K562 (cell line): Measurements from ENCODE around the gene TRPC4. TPM values are rescaled to one million over a fixed set of nuclear protein-coding genes. Genes with fewer than 3 reads are reported as not detected.

Experiments
- ATAC-seq: fragments of 200-7000 bp; cut with Tn5 transposase; 3 replicates; pipeline ENCODE4 v1.9.1; 2020; ENCODE audit warnings: moderate library complexity
- BruUV-seq: library from RNA; stranded (reverse); fragments of 400-500 nt; replicated peaks from 2 replicates; lab custom pipeline; 2021; lab: Mats Ljungman, UMichigan
- CTCF ChIA-PET: fragments of 300-600 bp; formaldehyde crosslinking; extraction: SDS; loops from one replicate; lab custom pipeline; 2021; ENCODE audit warnings: low intra/inter-chr PET ratio; lab: Yijun Ruan, JAX
- POLR2A ChIA-PET: fragments of 300-600, 350-650 bp; sonication (Branson Sonifier 250); formaldehyde crosslinking; extraction: SDS; loops from one replicate; lab custom pipeline; 2021; ENCODE audit warnings: antibody characterized with exemption, inconsistent platforms; lab: Yijun Ruan, JAX
- DNase-seq, 4 experiments: peaks; one replicate each; pipeline versions ENCODE4 v3.0.0 to v3.0.0-alpha.2; 2011 to 2018; ENCODE audit warnings: low spot score in 3 of 4, mixed read lengths in 3 of 4; ENCODE audit errors: extremely low read depth in 1 of 4
- FAIRE-seq: peaks from 2 replicates; lab custom pipeline; 2011; peaks lifted over from hg19 to GRCh38; lab: Jason Lieb, UNC
- H2AFZ ChIP-seq: 2 replicates; pipeline ENCODE4 v1.6.0; 2011; ENCODE audit warnings: low read depth, low read length, control low read depth, inconsistent platforms
- H3K27ac ChIP-seq: fragments of 200-600 bp; 3 replicates; pipeline ENCODE4 v1.8.0; 2011; ENCODE audit warnings: low read depth, mild to moderate bottlenecking, control low read depth, inconsistent platforms, low read length, moderate library complexity, mixed read lengths; ENCODE audit errors: extremely low read depth
- H3K27me3 ChIP-seq, 2 experiments: fragments of 300-600 bp in 1 of 2; 2 replicates in 1 of 2; 3 replicates in 1 of 2; pipeline versions ENCODE4 v1.6.0 to v1.8.0; 2011; ENCODE audit warnings: inconsistent platforms in 2 of 2, low read length in 2 of 2, mild to moderate bottlenecking in 1 of 2, mixed read lengths in 1 of 2, moderate library complexity in 1 of 2; ENCODE audit not compliant: control insufficient read depth in 2 of 2, insufficient read depth in 2 of 2
- H3K36me3 ChIP-seq: fragments of 300-600 bp; 3 replicates; pipeline ENCODE4 v1.8.0; 2011; ENCODE audit warnings: mild to moderate bottlenecking, low read length, inconsistent platforms; ENCODE audit not compliant: control insufficient read depth, insufficient read depth
- H3K4me1 ChIP-seq, 2 experiments: fragments of 200-600 bp in 1 of 2; replicated peaks in 1 of 2; 2 replicates in 1 of 2; 3 replicates in 1 of 2; pipeline versions ENCODE4 v1.5.1 to v1.8.0; 2011; ENCODE audit warnings: inconsistent platforms in 2 of 2, low read length in 2 of 2, mild to moderate bottlenecking in 1 of 2, mixed read lengths in 1 of 2, moderate library complexity in 1 of 2; ENCODE audit not compliant: control insufficient read depth in 2 of 2, insufficient read depth in 2 of 2
- H3K4me2 ChIP-seq: 2 replicates; pipeline ENCODE4 v1.6.1; 2011; ENCODE audit warnings: low read length, control low read depth, inconsistent platforms, mixed read lengths; ENCODE audit not compliant: insufficient read depth
- H3K4me3 ChIP-seq: fragments of 200-600 bp; sonication (generic), shearing (Covaris generic); 2 replicates; pipeline ENCODE4 v1.5.1; 2016; ENCODE audit warnings: control low read depth, inconsistent platforms
- H3K79me2 ChIP-seq: fragments of 200-600 bp; 3 replicates; pipeline ENCODE4 v1.8.0; 2011; ENCODE audit warnings: low read length, inconsistent platforms; ENCODE audit not compliant: control insufficient read depth, insufficient read depth
- H3K9ac ChIP-seq, 2 experiments: 2 replicates each; pipeline versions ENCODE4 v1.6.0 to v1.6.1; 2011; ENCODE audit warnings: low read depth in 2 of 2, low read length in 2 of 2, control low read depth in 1 of 2, inconsistent platforms in 1 of 2, mild to moderate bottlenecking in 1 of 2, mixed read lengths in 1 of 2; ENCODE audit not compliant: insufficient read depth in 1 of 2
- H3K9me1 ChIP-seq: one replicate; pipeline ENCODE4 v1.6.0; 2011; ENCODE audit warnings: inconsistent platforms, mild to moderate bottlenecking, low read length, moderate library complexity; ENCODE audit not compliant: control insufficient read depth, insufficient read depth
- H3K9me3 ChIP-seq: replicated peaks from 2 replicates; pipeline ENCODE4 v1.5.1; 2011; ENCODE audit warnings: low read depth, low read length, inconsistent platforms; ENCODE audit not compliant: control insufficient read depth, insufficient read depth
- H4K20me1 ChIP-seq: replicated peaks from 2 replicates; pipeline ENCODE4 v1.6.1; 2011; ENCODE audit warnings: low read length, inconsistent platforms, mixed read lengths; ENCODE audit not compliant: control insufficient read depth, insufficient read depth
- FUS ChIP-seq: fragments of 200-400 bp; formaldehyde crosslinking; optimal IDR thresholded peaks from 2 replicates; pipeline ENCODE3; 2017; ENCODE audit warnings: low read depth, low read length
- GATAD2B ChIP-seq: fragments of 450-650 bp; IDR thresholded peaks from 2 replicates; pipeline ENCODE4 v1.6.1; 2017; ENCODE audit warnings: mild to moderate bottlenecking, borderline replicate concordance
- HOXB6 ChIP-seq: fragments of 250-450 bp; sonication (Bioruptor Pico); IDR thresholded peaks from 2 replicates; pipeline ENCODE4 v1.5.1; 2022; ENCODE audit warnings: mild to moderate bottlenecking, borderline replicate concordance
- IRF9 ChIP-seq: fragments of 450-650 bp; IDR thresholded peaks from 2 replicates; pipeline ENCODE4 v1.6.1; 2016; ENCODE audit warnings: missing biosample characterization, missing genetic modification characterization
- RBBP5 ChIP-seq: fragments of 200-600 bp; sonication (generic); IDR thresholded peaks from 2 replicates; pipeline ENCODE4 v1.6.1; 2012; ENCODE audit warnings: borderline replicate concordance, mild to moderate bottlenecking, low read length, control low read depth, inconsistent platforms; ENCODE audit not compliant: insufficient read depth, poor library complexity, severe bottlenecking
- SAP30 ChIP-seq: fragments of 200-600 bp; sonication (generic); IDR thresholded peaks from 2 replicates; pipeline ENCODE4 v1.6.1; 2012; ENCODE audit warnings: borderline replicate concordance, low read depth, mild to moderate bottlenecking, moderate library complexity, low read length, control low read depth, inconsistent platforms; ENCODE audit not compliant: insufficient read depth, poor library complexity, severe bottlenecking
- SIX5 ChIP-seq, 2 experiments: IDR thresholded peaks; 2 replicates each; pipeline ENCODE4 v1.6.1; 2011; ENCODE audit warnings: low read length in 2 of 2, borderline replicate concordance in 1 of 2, low read depth in 1 of 2, mild to moderate bottlenecking in 1 of 2, moderate library complexity in 1 of 2; ENCODE audit not compliant: insufficient read depth in 1 of 2
- SRSF7 ChIP-seq: fragments of 200-400 bp; formaldehyde crosslinking; optimal IDR thresholded peaks from 2 replicates; pipeline ENCODE3; 2017; ENCODE audit warnings: mild to moderate bottlenecking, low read depth, low read length
- TCFL5 ChIP-seq: fragments of 250-450 bp; sonication (Bioruptor Pico); conservative IDR thresholded peaks from 2 replicates; pipeline ENCODE4 v1.6.1; 2021; ENCODE audit warnings: mild to moderate bottlenecking, moderate library complexity, matching md5 sums
- U2AF2 ChIP-seq: fragments of 200-400 bp; formaldehyde crosslinking; optimal IDR thresholded peaks from 2 replicates; pipeline ENCODE3; 2017; ENCODE audit warnings: low read depth, mild to moderate bottlenecking, low read length
- XRCC4 ChIP-seq: IDR thresholded peaks from one replicate; pipeline ENCODE4 v1.6.1; 2011; ENCODE audit not compliant: insufficient read depth, insufficient read length; ENCODE audit errors: extremely low read depth
- ZNF232 ChIP-seq: sonication (generic); formaldehyde crosslinking; IDR thresholded peaks from 2 replicates; pipeline ENCODE4 v1.8.0; 2022; ENCODE audit warnings: mild to moderate bottlenecking, missing genetic modification reagents
- ZNF354B ChIP-seq: fragments of 250-450 bp; sonication (Bioruptor Pico); IDR thresholded peaks from 2 replicates; pipeline ENCODE4 v1.4.0; 2020
- ZNF644 ChIP-seq: fragments of 200-800 bp; sonication (Bioruptor generic); IDR thresholded peaks from 2 replicates; pipeline ENCODE4 v1.6.1; 2016; ENCODE audit warnings: low read depth, missing genetic modification characterization, missing compliant biosample characterization
- WGBS: fragments of 100-300 bp; shearing (Covaris generic); methylation state at CpG from one replicate; pipeline ENCODE4 v1.1.6; 2016; ENCODE audit warnings: low coverage, mixed read lengths; ENCODE audit not compliant: insufficient coverage; ENCODE audit errors: missing lambda C conversion rate; 5-methylcytosine and 5-hydroxymethylcytosine counted together
- in situ Hi-C: fragments of 300-500 bp; cut with MboI; formaldehyde crosslinking; loops from 4 replicates; pipeline ENCODE4 v1.15.0; 2018; ENCODE audit warnings: inconsistent platforms, mixed read lengths
- intact Hi-C: fragments of 100-400 bp; cut with micrococcal nuclease; formaldehyde crosslinking; loops from 2 replicates; pipeline ENCODE4 v1.14.2; 2022
- polyA plus RNA-seq, 8 experiments: library from polyadenylated mRNA; depleted of rRNA in 4 of 8; stranded (reverse) in 5 of 8; unstranded in 3 of 8; fragments of >200 nt; fragmentation: Nextera tagmentation in 2 of 8; fragmentation: Illumina TruSeq in 1 of 8; extraction: Ambion mirVana in 2 of 8; extraction: Trizol in 1 of 8; gene quantifications; 2 replicates each; pipeline versions ENCODE4 v1.2.1 to v1.2.3, GENCODE V29; 2011 to 2014; ENCODE audit warnings: inconsistent platforms in 1 of 8, missing spikeins in 1 of 8
- total RNA-seq, 7 experiments: library from RNA; depleted of rRNA in 6 of 7; stranded (reverse); fragments of >200 nt in 6 of 7; fragmentation: Illumina TruSeq in 2 of 7; extraction: Trizol in 2 of 7; gene quantifications; 2 replicates each; pipeline versions ENCODE4 v1.2.1 to v1.2.3, GENCODE V29; 2011 to 2021; ENCODE audit warnings: low replicate concordance in 1 of 7

TRPC4 gene
- total and polyA plus RNA-seq, 9 of the 15 experiments (the other 6 are each of a cell fraction or from before 2014, with no cell fraction given) = 0.03 to 0.04 TPM; not detected in 7

GRCh38 chr13:37616131-37616530, 253.4 kb downstream of the TRPC4 start:
- BruUV-seq = no TSS peak
- in situ Hi-C loops (loop anchor here (25.0 kb wide), 1 partner anchor 504 kb away; the partner anchor contains the start of gene CSNK1A1L), intact Hi-C loops (no loop called here)
- TF ChIP-seq XRCC4 (no peak), SIX5 (IDR thresholded peaks at IDR 0.05; ENCODE audit: borderline replicate concordance in 1 of 2, insufficient read depth in 1 of 2, low read depth in 1 of 2, low read length in 2 of 2) (no peak), ZNF232 (no peak), TCFL5 (CRISPR knock-in tag) (no peak), RBBP5 (no peak), FUS (no peak)
- DNase-seq (no peak), ATAC-seq (no peak), FAIRE-seq (no peak)
- no peak overlapping the region for H3K27ac ChIP-seq
- H3K4me1 ChIP-seq = no peaks in the 10 kb centered on the region
- H3K4me2 ChIP-seq = no peak overlapping the region
- H3K36me3 ChIP-seq = no peaks in the 10 kb centered on the region
- no peak overlapping the region for H3K9ac ChIP-seq
- no peaks in the 10 kb centered on the region for H3K27me3 ChIP-seq
- no peaks in the 10 kb centered on the region for H3K79me2 ChIP-seq
- POLR2A ChIA-PET = no interaction called here
- H3K9me1 ChIP-seq = no peaks in the 10 kb centered on the region
- H3K9me3 ChIP-seq = no peaks in the 10 kb centered on the region
- H3K4me3 ChIP-seq = no peak overlapping the region
- no peak overlapping the region for H2AFZ ChIP-seq
- CTCF ChIA-PET = no interaction called here
- WGBS = 11% methylated on average over 1 of the region's 1 CpG
- no peaks in the 10 kb centered on the region for H4K20me1 ChIP-seq

GRCh38 chr13:37615276-37615675, 254.3 kb downstream of the TRPC4 start:
- Histone ChIP-seq H2AFZ (no peak overlapping the region), H3K9me1 (no peaks in the 10 kb centered on the region), H3K4me3 (no peak overlapping the region), H3K27ac (no peak overlapping the region), H3K4me2 (no peak overlapping the region), H3K27me3 (no peaks in the 10 kb centered on the region), H3K79me2 (no peaks in the 10 kb centered on the region), H3K36me3 (no peaks in the 10 kb centered on the region), H3K9ac (no peak overlapping the region), H3K9me3 (no peaks in the 10 kb centered on the region), H3K4me1 (no peaks in the 10 kb centered on the region), H4K20me1 (no peaks in the 10 kb centered on the region)
- in situ Hi-C loops (loop anchor here (25.0 kb wide), 1 partner anchor 503 kb away; the partner anchor contains the start of gene CSNK1A1L), intact Hi-C loops (no loop called here)
- CTCF ChIA-PET = no interaction called here
- no peak for DNase-seq
- no TSS peak for BruUV-seq
- ATAC-seq = no peak
- no peak for FAIRE-seq
- WGBS = 0% methylated on average over 2 of the region's 2 CpGs
- POLR2A ChIA-PET = no interaction called here
- TF ChIP-seq SRSF7 (no peak), IRF9 (tag) (no peak), HOXB6 (CRISPR knock-in tag) (no peak), ZNF354B (CRISPR knock-in tag) (no peak), SAP30 (no peak), ZNF644 (tag) (no peak), U2AF2 (no peak), GATAD2B (no peak)
